HG02759 (cell line): ENCODE results near the gene SLC35B2.

Source experiments
- ATAC-seq: cut with Tn5 transposase; IDR thresholded peaks from one replicate; pipeline ENCODE4 v1.9.1; 2021; ENCODE audit warnings: mild to moderate bottlenecking, moderate library complexity; ENCODE audit not compliant: unreplicated experiment

The SLC35B2 gene

DNA sequence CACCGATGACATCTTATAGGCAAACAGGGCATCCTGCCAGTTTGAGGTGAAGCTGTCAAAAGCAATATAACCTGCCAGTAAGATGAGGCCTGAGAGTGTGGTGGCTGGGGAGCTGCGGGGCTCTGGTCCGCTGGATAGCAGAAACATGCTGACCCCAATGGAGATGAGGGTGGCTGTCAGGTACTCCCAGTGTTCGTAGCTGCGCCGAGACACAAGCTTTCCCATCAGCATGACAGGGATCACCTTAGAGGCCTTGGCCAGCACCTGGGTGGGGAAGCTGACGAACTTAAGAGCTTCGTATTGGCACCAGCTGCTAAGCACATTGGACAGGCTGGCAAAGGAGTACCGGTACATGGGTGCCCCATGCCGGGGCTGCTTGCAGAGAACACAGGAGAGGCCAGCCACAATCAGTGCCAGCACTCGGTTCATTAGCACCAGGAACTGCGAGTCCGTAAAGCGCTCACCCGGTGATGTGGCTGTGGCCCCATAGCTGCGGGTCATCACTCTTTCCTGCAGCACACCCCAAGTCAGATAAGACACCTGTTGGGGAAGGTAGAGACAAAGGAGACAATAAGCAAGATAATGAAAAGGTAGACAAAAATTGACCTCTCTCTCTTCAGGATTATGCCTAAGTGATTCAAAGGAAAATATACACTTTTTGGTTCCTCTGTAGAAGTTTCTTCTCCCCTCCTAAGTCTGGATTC lies 2.1 kb downstream of the SLC35B2 start:
- ATAC-seq = no peak

DNA sequence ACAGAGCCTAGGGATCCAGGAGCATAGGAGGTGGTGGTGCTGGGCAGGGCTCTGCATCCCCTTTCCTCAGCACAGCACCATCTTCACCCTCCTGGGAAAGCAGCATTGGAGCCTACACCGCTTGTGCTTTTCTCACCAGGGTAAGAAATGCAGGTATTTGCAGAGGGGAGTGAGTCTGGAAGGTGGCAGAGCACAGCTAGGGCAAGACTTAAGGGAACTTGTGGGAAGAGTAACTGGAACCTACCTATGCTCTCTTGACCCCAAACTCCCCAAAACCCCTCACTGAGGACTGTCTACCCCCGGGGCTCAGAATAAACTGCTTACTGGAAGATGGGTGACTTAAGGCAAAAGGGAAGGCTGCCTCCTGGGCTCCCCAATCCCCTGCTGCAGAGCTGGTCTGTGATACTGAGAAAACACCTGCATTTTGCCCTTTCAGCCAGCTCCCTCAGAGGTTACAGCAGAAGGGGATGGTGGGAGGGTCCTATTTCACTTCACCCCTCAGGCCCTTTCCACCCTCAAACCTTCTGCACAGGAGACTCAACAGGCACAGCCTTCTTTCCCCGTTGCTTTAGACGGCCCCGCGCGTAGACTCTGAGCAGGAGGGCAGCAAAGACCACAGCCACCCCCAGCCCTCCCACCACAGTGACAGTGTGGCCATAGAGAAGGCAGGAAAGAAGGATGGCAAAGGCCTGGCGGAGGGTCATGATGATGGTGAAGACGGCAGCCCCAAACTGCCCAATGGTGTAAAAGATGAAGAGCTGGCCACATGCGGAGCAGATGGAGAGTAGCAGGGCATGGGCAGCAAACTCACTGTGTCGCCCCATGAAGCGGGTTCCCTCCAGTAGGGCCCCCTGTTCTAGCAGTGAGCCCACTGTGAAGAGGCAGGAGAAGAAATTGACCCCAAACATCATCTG lies 2.9 kb downstream of the SLC35B2 start:
- ATAC-seq = no peak

DNA sequence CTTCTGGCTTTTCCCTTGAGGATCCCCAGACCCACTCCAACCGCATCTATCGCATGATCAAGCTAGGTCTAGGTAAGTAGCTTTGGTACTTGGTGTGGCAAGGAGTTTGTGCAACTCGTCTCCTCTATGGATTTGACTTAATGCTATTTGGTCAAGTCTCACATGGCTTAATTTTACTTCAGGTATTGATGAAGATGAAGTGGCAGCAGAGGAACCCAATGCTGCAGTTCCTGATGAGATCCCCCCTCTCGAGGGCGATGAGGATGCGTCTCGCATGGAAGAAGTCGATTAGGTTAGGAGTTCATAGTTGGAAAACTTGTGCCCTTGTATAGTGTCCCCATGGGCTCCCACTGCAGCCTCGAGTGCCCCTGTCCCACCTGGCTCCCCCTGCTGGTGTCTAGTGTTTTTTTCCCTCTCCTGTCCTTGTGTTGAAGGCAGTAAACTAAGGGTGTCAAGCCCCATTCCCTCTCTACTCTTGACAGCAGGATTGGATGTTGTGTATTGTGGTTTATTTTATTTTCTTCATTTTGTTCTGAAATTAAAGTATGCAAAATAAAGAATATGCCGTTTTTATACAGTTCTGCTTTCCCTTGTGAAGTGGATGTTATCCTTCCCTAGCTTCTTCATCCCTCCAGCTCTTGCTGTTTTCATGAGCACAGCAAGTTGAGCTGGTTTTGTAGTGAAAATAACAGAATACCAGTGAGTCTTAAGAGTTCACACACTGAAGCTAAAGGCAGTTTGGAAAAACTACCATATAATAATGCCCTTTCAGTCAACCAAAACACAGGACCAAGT lies 3.8 kb downstream of the SLC35B2 start:
- no peak for ATAC-seq

DNA sequence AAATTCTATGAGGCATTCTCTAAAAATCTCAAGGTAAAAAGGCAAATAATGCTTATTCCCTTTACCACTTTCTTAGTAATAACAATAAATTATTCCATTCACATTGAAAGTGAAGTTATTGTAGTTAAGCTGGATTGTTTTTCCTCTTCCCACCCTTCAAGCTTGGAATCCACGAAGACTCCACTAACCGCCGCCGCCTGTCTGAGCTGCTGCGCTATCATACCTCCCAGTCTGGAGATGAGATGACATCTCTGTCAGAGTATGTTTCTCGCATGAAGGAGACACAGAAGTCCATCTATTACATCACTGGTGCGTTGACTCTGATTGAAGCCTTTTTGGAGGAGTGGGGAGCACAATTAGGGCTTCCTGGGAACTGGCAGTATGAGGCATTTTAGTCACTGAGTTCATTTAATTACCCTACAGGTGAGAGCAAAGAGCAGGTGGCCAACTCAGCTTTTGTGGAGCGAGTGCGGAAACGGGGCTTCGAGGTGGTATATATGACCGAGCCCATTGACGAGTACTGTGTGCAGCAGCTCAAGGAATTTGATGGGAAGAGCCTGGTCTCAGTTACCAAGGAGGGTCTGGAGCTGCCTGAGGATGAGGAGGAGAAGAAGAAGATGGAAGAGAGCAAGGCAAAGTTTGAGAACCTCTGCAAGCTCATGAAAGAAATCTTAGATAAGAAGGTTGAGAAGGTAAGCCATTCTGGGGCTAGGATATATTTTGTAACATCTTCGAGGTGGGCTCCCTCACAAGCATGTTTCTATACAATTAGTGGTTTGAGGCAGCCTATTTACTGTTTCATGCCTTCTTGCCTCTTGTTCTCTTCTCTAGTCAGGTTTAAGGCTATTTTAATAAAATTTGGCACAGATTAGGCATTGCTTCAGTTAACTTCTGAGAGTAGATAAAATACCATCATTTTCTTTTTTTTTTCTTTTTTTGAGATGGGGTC lies 5.5 kb downstream of the SLC35B2 start:
- no peak for ATAC-seq

DNA sequence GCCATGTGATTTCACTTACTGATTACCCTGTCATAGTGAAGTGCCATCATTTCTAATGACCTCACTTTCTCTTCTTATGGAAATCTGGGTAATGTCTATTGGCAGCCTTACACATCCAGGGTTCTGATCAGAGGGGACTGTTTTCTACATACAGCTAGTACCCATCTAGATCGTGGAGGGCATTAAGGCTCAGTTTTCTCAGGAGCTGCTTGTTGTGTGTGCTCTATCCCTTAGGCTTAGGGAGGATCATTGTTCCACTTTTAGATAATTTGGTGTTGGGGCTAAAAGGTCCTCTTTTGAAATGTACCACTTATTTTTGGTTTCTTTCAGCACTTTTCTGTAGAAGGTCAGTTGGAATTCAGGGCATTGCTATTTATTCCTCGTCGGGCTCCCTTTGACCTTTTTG lies 6.6 kb downstream of the SLC35B2 start:
- no peak for ATAC-seq

DNA sequence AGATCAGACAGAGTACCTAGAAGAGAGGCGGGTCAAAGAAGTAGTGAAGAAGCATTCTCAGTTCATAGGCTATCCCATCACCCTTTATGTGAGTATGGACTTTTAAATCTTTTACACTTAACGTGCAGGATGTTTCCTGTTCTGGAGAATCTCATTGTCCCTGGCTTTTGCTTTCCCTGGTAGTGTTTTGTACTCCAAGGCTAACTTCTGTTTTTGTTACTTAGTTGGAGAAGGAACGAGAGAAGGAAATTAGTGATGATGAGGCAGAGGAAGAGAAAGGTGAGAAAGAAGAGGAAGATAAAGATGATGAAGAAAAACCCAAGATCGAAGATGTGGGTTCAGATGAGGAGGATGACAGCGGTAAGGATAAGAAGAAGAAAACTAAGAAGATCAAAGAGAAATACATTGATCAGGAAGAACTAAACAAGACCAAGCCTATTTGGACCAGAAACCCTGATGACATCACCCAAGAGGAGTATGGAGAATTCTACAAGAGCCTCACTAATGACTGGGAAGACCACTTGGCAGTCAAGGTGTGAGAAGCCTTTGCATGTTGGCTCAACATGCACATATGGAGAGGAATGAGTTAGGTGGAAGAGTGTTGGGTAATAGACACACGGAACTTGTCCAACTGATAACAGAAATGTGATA lies 7.1 kb downstream of the SLC35B2 start:
- ATAC-seq = no peak

DNA sequence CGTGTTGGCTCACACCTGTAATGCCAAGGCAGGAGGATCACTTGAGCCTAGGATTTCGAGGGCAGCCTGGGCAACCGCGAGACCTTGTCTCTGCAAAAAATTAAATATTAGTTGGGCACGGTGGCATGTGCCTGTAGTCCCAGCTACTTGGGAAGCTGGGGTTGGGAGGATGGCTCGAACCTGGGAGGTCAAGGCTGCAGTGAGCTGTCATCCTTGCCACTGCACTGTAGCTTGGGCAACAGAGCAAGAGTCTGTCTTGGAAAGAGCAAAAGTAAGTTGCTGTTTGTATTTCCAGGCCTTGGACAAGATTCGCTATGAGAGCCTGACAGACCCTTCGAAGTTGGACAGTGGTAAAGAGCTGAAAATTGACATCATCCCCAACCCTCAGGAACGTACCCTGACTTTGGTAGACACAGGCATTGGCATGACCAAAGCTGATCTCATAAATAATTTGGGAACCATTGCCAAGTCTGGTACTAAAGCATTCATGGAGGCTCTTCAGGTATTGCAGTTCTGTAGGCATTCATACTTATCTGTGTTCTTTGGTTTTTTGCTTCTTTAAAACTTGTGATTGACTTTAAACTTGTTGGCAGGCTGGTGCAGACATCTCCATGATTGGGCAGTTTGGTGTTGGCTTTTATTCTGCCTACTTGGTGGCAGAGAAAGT lies 8.1 kb downstream of the SLC35B2 start:
- ATAC-seq = no peak

DNA sequence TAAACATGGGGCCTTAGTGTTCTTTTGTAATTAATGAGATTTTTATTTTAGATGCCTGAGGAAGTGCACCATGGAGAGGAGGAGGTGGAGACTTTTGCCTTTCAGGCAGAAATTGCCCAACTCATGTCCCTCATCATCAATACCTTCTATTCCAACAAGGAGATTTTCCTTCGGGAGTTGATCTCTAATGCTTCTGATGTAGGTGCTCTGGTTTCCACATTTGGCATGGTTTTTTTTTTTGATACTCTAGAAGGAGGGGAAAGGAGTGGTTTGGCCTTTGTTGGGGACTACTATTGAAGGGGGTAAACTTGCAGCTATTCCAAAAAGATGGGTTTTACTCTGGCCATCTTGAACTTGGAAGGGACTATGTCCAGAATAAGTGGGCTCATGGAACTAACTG lies 8.7 kb downstream of the SLC35B2 start:
- no peak for ATAC-seq

DNA sequence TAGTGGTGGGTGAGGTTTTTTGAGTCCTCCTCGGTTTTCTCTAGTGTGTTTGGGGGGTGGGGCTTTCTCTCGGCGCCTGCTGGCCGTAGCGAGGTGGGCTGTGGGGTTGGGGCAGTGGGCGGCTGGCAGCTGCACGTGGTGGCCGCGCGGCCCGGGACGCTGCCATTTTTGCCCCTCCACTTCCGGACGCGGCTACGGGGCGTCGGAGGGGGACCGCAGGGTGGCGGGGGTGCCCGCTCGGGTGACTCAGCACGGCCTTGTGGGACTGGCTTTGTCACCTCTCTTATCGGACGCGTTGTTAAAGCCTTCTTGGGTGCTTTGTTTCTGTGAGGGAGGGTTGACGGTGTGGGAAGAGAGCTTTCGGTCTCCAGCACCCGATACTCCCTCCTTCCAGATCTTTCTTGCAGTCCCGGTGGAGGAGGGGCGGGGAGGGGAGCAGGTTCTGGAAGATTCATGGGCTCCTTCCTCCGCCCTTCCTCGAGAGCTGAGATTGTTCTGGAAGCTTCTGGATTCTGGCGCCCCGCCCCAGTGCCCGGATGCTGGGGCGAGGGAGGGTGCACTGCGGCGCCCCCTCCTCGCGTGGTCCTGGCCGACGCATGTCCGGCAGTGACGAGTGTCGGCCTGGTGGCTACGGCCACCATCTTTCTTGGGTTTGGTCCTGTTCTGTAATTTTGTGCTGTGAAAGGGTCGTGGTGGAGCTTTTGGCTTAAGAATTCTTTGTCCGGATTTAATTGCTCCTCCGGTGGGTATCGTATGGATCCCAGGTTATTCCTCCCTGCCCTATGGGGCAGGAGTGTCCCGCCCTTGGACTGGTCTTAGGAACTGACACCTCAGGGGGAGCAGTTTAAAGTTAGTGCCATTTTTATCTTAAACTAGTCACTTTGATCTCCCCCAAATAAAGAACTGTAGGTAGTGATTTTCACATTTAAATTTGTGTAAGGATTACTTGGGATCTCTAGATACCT lies 9.7 kb downstream of the SLC35B2 start:
- ATAC-seq = peak; percentile 42

DNA sequence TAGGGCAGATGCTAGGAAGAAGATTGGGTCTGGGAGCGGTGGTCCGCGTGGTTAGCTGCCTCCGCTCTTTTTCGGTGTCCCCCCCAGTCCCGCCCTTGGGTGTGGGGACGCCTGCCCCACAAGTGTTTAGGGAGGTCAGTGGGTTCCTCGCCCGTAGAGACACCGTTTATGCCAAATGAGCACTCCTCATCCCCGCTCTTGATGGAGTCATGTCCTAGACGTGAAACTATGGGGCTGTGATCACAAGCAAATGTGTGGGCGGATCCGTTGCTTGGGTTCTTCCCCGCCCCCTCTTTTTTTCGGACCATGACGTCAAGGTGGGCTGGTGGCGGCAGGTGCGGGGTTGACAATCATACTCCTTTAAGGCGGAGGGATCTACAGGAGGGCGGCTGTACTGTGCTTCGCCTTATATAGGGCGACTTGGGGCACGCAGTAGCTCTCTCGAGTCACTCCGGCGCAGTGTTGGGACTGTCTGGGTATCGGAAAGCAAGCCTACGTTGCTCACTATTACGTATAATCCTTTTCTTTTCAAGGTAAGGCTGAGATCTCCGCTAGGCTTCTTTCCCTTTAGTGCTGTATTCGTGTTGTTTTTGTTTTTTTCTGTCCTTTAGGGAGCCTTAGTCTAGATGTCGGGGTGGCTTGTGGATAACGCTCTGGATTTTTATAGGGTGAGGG lies 10.5 kb downstream of the SLC35B2 start, which contains the start of gene HSP90AB1:
Gene HSP90AB1, plus strand, starts transcription at position 439 of the 675 bp plus-strand sequence. CDS start 1,529 bp downstream, outside the sequence.
- ATAC-seq = peak; percentile 62

DNA sequence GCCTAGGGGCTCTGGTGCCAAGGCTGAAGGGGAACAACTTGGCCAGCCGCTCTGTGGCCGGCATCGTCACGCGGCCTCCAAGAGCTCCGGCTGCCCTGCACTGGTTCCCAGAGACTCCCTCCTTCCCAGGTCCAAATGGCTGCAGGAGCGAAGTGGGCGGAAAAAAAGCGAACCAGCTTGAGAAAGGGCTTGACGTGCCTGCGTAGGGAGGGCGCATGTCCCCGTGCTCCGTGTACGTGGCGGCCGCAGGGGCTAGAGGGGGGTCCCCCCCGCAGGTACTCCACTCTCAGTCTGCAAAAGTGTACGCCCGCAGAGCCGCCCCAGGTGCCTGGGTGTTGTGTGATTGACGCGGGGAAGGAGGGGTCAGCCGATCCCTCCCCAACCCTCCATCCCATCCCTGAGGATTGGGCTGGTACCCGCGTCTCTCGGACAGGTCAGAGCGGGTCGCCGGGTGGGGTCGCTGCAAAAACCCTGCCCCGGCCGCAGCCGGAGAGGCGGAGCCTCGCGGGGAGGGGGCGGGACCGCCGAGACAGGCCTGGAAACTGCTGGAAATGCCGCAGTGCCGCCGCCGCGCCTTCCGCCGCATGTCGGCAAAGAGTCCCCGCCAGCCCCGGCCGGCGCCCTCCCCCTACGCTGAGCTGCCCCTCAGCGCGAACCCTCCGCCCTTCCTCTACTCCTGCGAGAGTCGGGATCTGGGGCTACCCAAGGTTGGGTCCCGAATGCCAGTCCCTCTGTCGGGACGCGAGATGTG lies 11.2 kb downstream of the SLC35B2 start:
- ATAC-seq = peak; percentile 63

DNA sequence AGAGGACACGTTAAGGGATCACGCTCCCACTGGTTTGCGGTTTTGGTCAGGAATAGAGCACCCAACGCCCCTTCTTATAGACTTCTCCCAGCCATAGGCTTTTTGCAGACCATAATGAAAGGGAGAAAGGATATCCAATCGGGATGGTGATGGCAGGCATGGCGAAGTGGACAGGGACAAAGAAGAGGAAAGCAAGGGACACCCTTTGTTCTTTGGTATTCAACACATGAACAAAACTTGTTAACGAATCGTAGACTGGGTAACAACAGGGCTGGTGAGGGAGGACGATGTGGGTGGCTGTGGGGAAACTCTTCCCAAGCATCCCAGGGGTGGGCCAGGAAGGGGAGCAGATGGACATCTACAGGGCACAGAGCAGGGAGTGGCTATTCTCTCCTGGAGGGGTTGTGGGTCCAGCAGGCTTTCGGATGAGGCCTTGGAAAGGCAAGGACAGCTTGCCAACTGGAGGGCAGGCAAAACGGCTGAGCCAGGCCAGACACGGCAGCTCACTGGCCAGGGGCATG lies 11.9 kb downstream of the SLC35B2 start:
- no peak for ATAC-seq

DNA sequence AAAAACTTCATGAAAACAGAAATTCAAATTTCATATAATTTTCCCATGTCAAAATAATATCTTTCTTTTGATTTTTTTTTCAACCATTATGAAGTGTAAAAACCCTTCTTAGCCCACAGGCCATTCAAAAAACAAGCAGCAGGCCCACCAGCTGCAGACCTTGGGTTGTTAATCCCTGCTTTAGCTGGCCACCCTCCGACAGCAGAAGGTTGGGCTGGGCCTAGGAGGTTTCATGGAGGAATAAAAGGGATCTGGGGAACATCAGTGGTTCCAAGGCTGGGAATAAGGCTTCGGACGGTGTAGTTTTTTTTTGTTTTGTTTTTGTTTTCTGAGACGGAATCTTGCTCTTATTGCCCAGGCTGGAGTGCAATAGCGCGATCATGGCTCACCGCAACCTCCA lies 14.0 kb downstream of the SLC35B2 start:
- ATAC-seq = no peak

DNA sequence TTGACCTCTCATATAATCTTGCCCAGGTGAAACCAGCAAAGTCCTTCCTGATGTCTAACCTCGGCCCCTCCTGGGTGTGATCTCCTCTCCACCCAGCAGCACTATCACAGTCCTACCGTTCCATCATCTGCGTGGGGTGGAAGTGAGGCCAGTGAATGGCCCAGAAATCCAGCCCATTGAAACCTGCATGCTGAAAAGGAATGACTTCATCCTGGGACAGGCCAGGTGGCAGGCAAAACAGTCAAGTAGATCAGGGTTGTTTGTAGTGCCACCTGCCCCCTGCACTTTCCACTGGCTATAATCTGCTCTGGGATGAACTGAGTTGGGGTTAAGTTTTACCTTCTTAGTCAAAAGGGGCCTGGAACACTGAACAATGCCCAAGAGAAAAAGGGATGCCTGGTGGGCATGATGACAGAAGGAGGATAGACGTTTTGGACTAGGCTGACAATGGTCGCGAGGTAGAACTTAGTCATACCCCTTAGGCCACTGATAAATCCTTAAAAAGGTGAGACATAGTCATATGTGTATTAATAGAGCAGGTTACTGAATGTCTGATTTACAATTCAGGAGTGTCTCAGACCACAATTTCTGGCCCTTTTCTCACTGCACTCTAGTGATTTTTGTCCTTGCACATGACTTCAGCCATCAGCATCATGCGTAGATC lies 18.5 kb downstream of the SLC35B2 start:
- no peak for ATAC-seq

DNA sequence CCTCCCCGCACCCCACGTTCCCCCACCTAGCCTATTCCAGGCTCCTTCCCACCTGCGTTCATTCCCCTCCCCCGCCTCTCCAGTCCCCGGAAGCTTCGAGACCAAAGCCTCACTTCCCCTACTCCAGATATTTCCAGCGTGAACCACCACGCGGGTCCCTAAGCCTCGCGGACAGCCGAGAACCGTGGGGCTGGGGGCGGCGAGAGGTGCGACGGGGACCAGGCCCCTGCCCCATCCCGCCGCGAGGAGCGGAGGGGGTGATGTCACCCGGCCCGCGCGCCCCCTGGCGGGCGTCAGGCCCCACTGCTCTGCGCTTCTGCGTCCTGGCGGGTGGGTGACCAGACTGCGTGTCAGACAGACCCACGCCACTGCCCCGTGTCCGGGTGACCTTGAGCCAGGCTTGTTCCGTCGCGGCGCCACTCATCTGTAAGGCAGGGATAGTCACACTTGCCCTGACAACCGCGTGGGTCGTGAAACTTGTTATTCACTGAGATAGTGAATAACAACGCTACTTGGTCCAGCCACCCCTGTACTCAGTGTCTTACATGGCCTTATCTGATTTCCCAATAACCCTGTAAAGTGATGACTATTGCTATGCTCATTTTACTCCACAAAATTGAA lies 19.4 kb downstream of the SLC35B2 start:
- ATAC-seq = peak; percentile 89
